ENCODE data around the gene MXRA8. TPM values are rescaled to one million over a fixed set of nuclear protein-coding genes. Genes with fewer than 3 reads are reported as not detected.

The MXRA8 gene
- total and polyA plus RNA-seq, 4 donors, result 40.6 to 212 (median 77.2) TPM

GRCh38 chr1:1337793-1338147, 20.6 kb downstream of the MXRA8 start:
- WGBS (ENCODE audit: insufficient coverage), result 84% methylated on average over 18 of the region's 18 CpGs
- Histone ChIP-seq H3K36me3 (ENCODE audit: control insufficient read depth, insufficient read depth, low read length) (peaks cover 100% of the 10 kb centered on the region), H3K27me3 (ENCODE audit: control insufficient read depth, insufficient read depth, low read length) (no peaks in the 10 kb centered on the region), H3K27ac (ENCODE audit: low read depth, low read length) (no peak overlapping the region), H3K9me3 (ENCODE audit: control insufficient read depth, insufficient read depth, low read length) (no peaks in the 10 kb centered on the region), H3K4me3 (ENCODE audit: low read depth, low read length) (no peak overlapping the region), H3K4me1 (ENCODE audit: control insufficient read depth, insufficient read depth, low read length) (no peaks in the 10 kb centered on the region)
- no peak for DNase-seq (ENCODE audit: low read depth in 4 of 6, low spot score in 6 of 6)

- Histone ChIP-seq H3K27ac (ENCODE audit: low read depth, low read length) (no peak overlapping the region), H3K36me3 (ENCODE audit: control insufficient read depth, insufficient read depth, low read length) (peaks cover 100% of the 10 kb centered on the region), H3K4me1 (ENCODE audit: control insufficient read depth, insufficient read depth, low read length) (no peaks in the 10 kb centered on the region), H3K27me3 (ENCODE audit: control insufficient read depth, insufficient read depth, low read length) (no peaks in the 10 kb centered on the region), H3K9me3 (ENCODE audit: control insufficient read depth, insufficient read depth, low read length) (no peaks in the 10 kb centered on the region), H3K4me3 (ENCODE audit: low read depth, low read length) (no peak overlapping the region)
- no peak for DNase-seq (ENCODE audit: low read depth in 4 of 6, low spot score in 6 of 6)
- WGBS (ENCODE audit: insufficient coverage), result 95% methylated on average over 31 of the region's 32 CpGs
These were observed 21.2 kb downstream of the MXRA8 start for GRCh38 chr1:1336931-1337792.

- Histone ChIP-seq H3K4me3 (ENCODE audit: low read depth, low read length) (no peak overlapping the region), H3K4me1 (ENCODE audit: control insufficient read depth, insufficient read depth, low read length) (peaks cover 1% of the 10 kb centered on the region), H3K27ac (ENCODE audit: low read depth, low read length) (no peak overlapping the region), H3K9me3 (ENCODE audit: control insufficient read depth, insufficient read depth, low read length) (no peaks in the 10 kb centered on the region), H3K27me3 (ENCODE audit: control insufficient read depth, insufficient read depth, low read length) (no peaks in the 10 kb centered on the region), H3K36me3 (ENCODE audit: control insufficient read depth, insufficient read depth, low read length) (peaks cover 94% of the 10 kb centered on the region)
- WGBS (ENCODE audit: insufficient coverage), result 89% methylated on average over 25 of the region's 26 CpGs
- no peak for DNase-seq (ENCODE audit: low read depth in 4 of 6, low spot score in 6 of 6)
These were observed 21.9 kb downstream of the MXRA8 start for GRCh38 chr1:1336446-1336845.

- Histone ChIP-seq H3K27ac (ENCODE audit: low read depth, low read length) (no peak overlapping the region), H3K4me3 (ENCODE audit: low read depth, low read length) (no peak overlapping the region), H3K9me3 (ENCODE audit: control insufficient read depth, insufficient read depth, low read length) (no peaks in the 10 kb centered on the region), H3K27me3 (ENCODE audit: control insufficient read depth, insufficient read depth, low read length) (no peaks in the 10 kb centered on the region), H3K36me3 (ENCODE audit: control insufficient read depth, insufficient read depth, low read length) (peaks cover 94% of the 10 kb centered on the region), H3K4me1 (ENCODE audit: control insufficient read depth, insufficient read depth, low read length) (peaks cover 7% of the 10 kb centered on the region)
- WGBS (ENCODE audit: insufficient coverage), result 83% methylated on average over 18 of the region's 21 CpGs
- DNase-seq (ENCODE audit: low read depth in 4 of 6, low spot score in 6 of 6), result no peak
These were observed 22.5 kb downstream of the MXRA8 start for GRCh38 chr1:1335792-1336248.

- Histone ChIP-seq H3K4me3 (ENCODE audit: low read depth, low read length) (no peak overlapping the region), H3K36me3 (ENCODE audit: control insufficient read depth, insufficient read depth, low read length) (peaks cover 94% of the 10 kb centered on the region), H3K4me1 (ENCODE audit: control insufficient read depth, insufficient read depth, low read length) (peaks cover 13% of the 10 kb centered on the region), H3K27me3 (ENCODE audit: control insufficient read depth, insufficient read depth, low read length) (no peaks in the 10 kb centered on the region), H3K9me3 (ENCODE audit: control insufficient read depth, insufficient read depth, low read length) (no peaks in the 10 kb centered on the region), H3K27ac (ENCODE audit: low read depth, low read length) (no peak overlapping the region)
- no peak for DNase-seq (ENCODE audit: low read depth in 4 of 6, low spot score in 6 of 6)
- WGBS (ENCODE audit: insufficient coverage), result 67% methylated on average over 7 of the region's 16 CpGs
These were observed 23.1 kb downstream of the MXRA8 start for GRCh38 chr1:1335283-1335682.

- Histone ChIP-seq H3K4me3 (ENCODE audit: low read depth, low read length) (no peak overlapping the region), H3K36me3 (ENCODE audit: control insufficient read depth, insufficient read depth, low read length) (peaks cover 93% of the 10 kb centered on the region), H3K27ac (ENCODE audit: low read depth, low read length) (no peak overlapping the region), H3K4me1 (ENCODE audit: control insufficient read depth, insufficient read depth, low read length) (peaks cover 13% of the 10 kb centered on the region), H3K27me3 (ENCODE audit: control insufficient read depth, insufficient read depth, low read length) (no peaks in the 10 kb centered on the region), H3K9me3 (ENCODE audit: control insufficient read depth, insufficient read depth, low read length) (no peaks in the 10 kb centered on the region)
- DNase-seq (ENCODE audit: low read depth in 4 of 6, low spot score in 6 of 6), result no peak
- WGBS (ENCODE audit: insufficient coverage), result 52% methylated on average over 11 of the region's 11 CpGs
These were observed 23.5 kb downstream of the MXRA8 start for GRCh38 chr1:1334835-1335234.

GRCh38 chr1:1333551-1334241, 24.7 kb downstream of the MXRA8 start:
- no peaks in the 10 kb centered on the region for H3K9me3 ChIP-seq (ENCODE audit: control insufficient read depth, insufficient read depth, low read length)
- 87% methylated on average over 36 of the region's 36 CpGs for WGBS (ENCODE audit: insufficient coverage)
- no peak for DNase-seq (ENCODE audit: low read depth in 4 of 6, low spot score in 6 of 6)
- no peak overlapping the region for H3K4me3 ChIP-seq (ENCODE audit: low read depth, low read length)
- H3K27ac ChIP-seq (ENCODE audit: low read depth, low read length), result no peak overlapping the region
- H3K4me1 ChIP-seq (ENCODE audit: control insufficient read depth, insufficient read depth, low read length), result peaks cover 13% of the 10 kb centered on the region
- H3K36me3 ChIP-seq (ENCODE audit: control insufficient read depth, insufficient read depth, low read length), result peaks cover 93% of the 10 kb centered on the region
- no peaks in the 10 kb centered on the region for H3K27me3 ChIP-seq (ENCODE audit: control insufficient read depth, insufficient read depth, low read length)

- no peak for DNase-seq (ENCODE audit: low read depth in 4 of 6, low spot score in 6 of 6)
- Histone ChIP-seq H3K9me3 (ENCODE audit: control insufficient read depth, insufficient read depth, low read length) (no peaks in the 10 kb centered on the region), H3K27ac (ENCODE audit: low read depth, low read length) (no peak overlapping the region), H3K4me3 (ENCODE audit: low read depth, low read length) (no peak overlapping the region), H3K4me1 (ENCODE audit: control insufficient read depth, insufficient read depth, low read length) (peaks cover 13% of the 10 kb centered on the region), H3K27me3 (ENCODE audit: control insufficient read depth, insufficient read depth, low read length) (no peaks in the 10 kb centered on the region), H3K36me3 (ENCODE audit: control insufficient read depth, insufficient read depth, low read length) (peaks cover 93% of the 10 kb centered on the region)
- WGBS (ENCODE audit: insufficient coverage), result 92% methylated on average over 48 of the region's 48 CpGs
These were observed 25.4 kb downstream of the MXRA8 start for GRCh38 chr1:1332774-1333480.

GRCh38 chr1:1332031-1332755, 26.2 kb downstream of the MXRA8 start:
- 83% methylated on average over 56 of the region's 57 CpGs for WGBS (ENCODE audit: insufficient coverage)
- no peak overlapping the region for H3K27ac ChIP-seq (ENCODE audit: low read depth, low read length)
- peaks cover 13% of the 10 kb centered on the region for H3K4me1 ChIP-seq (ENCODE audit: control insufficient read depth, insufficient read depth, low read length)
- H3K27me3 ChIP-seq (ENCODE audit: control insufficient read depth, insufficient read depth, low read length), result no peaks in the 10 kb centered on the region
- peaks cover 93% of the 10 kb centered on the region for H3K36me3 ChIP-seq (ENCODE audit: control insufficient read depth, insufficient read depth, low read length)
- no peak overlapping the region for H3K4me3 ChIP-seq (ENCODE audit: low read depth, low read length)
- DNase-seq (ENCODE audit: low read depth in 4 of 6, low spot score in 6 of 6), result no peak
- H3K9me3 ChIP-seq (ENCODE audit: control insufficient read depth, insufficient read depth, low read length), result no peaks in the 10 kb centered on the region

All from spinal cord (tissue), 10 donors.